ENCODE results near the gene JPH2. TPM values are rescaled to one million over a fixed set of nuclear protein-coding genes. Genes with fewer than 3 reads are reported as not detected.

JPH2 gene
- total and polyA plus RNA-seq, 2 donors from 2014 or later, result 2.5 to 11.4 TPM

- Histone ChIP-seq H3K9me3 (ENCODE audit: control insufficient read depth in 2 of 3, insufficient read depth in 1 of 3, low read length in 3 of 3) (no peaks in the 10 kb centered on the region), H3K9ac (ENCODE audit: low read length in 3 of 3) (no peak overlapping the region), H3K4me3 (ENCODE audit: low read length in 3 of 3) (no peak overlapping the region), H3K4me1 (ENCODE audit: control insufficient read depth in 2 of 3, insufficient read depth in 2 of 3, low read depth in 1 of 3, low read length in 3 of 3) (no peaks in the 10 kb centered on the region), H3K27me3 (ENCODE audit: control insufficient read depth, insufficient read depth, low read length) (no peaks in the 10 kb centered on the region), H3K27ac (ENCODE audit: low read depth in 2 of 2, low read length in 2 of 2) (no peak overlapping the region), H3K36me3 (ENCODE audit: control insufficient read depth in 2 of 3, insufficient read depth in 3 of 3, low read length in 3 of 3) (no peaks in the 10 kb centered on the region)
- intact Hi-C loops (cut with DNase I), result no loop called here
- DNase-seq (peak in 4 of 5 donors; percentile 13 to 70 (median 40)), FAIRE-seq (no peak)
- TF ChIP-seq, protein P1, sequence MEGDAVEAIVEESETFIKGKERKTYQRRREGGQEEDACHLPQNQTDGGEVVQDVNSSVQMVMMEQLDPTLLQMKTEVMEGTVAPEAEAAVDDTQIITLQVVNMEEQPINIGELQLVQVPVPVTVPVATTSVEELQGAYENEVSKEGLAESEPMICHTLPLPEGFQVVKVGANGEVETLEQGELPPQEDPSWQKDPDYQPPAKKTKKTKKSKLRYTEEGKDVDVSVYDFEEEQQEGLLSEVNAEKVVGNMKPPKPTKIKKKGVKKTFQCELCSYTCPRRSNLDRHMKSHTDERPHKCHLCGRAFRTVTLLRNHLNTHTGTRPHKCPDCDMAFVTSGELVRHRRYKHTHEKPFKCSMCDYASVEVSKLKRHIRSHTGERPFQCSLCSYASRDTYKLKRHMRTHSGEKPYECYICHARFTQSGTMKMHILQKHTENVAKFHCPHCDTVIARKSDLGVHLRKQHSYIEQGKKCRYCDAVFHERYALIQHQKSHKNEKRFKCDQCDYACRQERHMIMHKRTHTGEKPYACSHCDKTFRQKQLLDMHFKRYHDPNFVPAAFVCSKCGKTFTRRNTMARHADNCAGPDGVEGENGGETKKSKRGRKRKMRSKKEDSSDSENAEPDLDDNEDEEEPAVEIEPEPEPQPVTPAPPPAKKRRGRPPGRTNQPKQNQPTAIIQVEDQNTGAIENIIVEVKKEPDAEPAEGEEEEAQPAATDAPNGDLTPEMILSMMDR (IDR thresholded peaks at IDR 0.05; ENCODE audit: borderline replicate concordance, extremely low read depth, insufficient read depth), result no peak
Observed at GRCh38 chr20:44180814-44181213, 6.2 kb downstream of the JPH2 start.

GRCh38 chr20:44176833-44177534 lies 10.0 kb downstream of the JPH2 start:
- H3K9me3 ChIP-seq (ENCODE audit: control insufficient read depth in 2 of 3, insufficient read depth in 1 of 3, low read length in 3 of 3), result no peaks in the 10 kb centered on the region
- H3K27ac ChIP-seq (ENCODE audit: low read depth in 2 of 2, low read length in 2 of 2), result no peak overlapping the region
- DNase-seq, result peak in 1 of 5 donors; percentile 84
- no peak overlapping the region for H3K4me3 ChIP-seq (ENCODE audit: low read length in 3 of 3)
- TF ChIP-seq, protein P1 (IDR thresholded peaks at IDR 0.05; ENCODE audit: borderline replicate concordance, extremely low read depth, insufficient read depth), result no peak
- intact Hi-C loops (cut with DNase I), result no loop called here
- no peaks in the 10 kb centered on the region for H3K36me3 ChIP-seq (ENCODE audit: control insufficient read depth in 2 of 3, insufficient read depth in 3 of 3, low read length in 3 of 3)
- no peaks in the 10 kb centered on the region for H3K27me3 ChIP-seq (ENCODE audit: control insufficient read depth, insufficient read depth, low read length)
- H3K9ac ChIP-seq (ENCODE audit: low read length in 3 of 3), result no peak overlapping the region
- H3K4me1 ChIP-seq (ENCODE audit: control insufficient read depth in 2 of 3, insufficient read depth in 2 of 3, low read depth in 1 of 3, low read length in 3 of 3), result no peaks in the 10 kb centered on the region
- no peak for FAIRE-seq

GRCh38 chr20:44174996-44175765 lies 11.8 kb downstream of the JPH2 start:
- H3K9ac ChIP-seq (ENCODE audit: low read length in 3 of 3), result no peak overlapping the region
- no peaks in the 10 kb centered on the region for H3K36me3 ChIP-seq (ENCODE audit: control insufficient read depth in 2 of 3, insufficient read depth in 3 of 3, low read length in 3 of 3)
- TF ChIP-seq, protein P1 (IDR thresholded peaks at IDR 0.05; ENCODE audit: borderline replicate concordance, extremely low read depth, insufficient read depth), result no peak
- H3K4me1 ChIP-seq (ENCODE audit: control insufficient read depth in 2 of 3, insufficient read depth in 2 of 3, low read depth in 1 of 3, low read length in 3 of 3), result no peaks in the 10 kb centered on the region
- FAIRE-seq, result no peak
- H3K9me3 ChIP-seq (ENCODE audit: control insufficient read depth in 2 of 3, insufficient read depth in 1 of 3, low read length in 3 of 3), result no peaks in the 10 kb centered on the region
- H3K27ac ChIP-seq (ENCODE audit: low read depth in 2 of 2, low read length in 2 of 2), result no peak overlapping the region
- no peak overlapping the region for H3K4me3 ChIP-seq (ENCODE audit: low read length in 3 of 3)
- intact Hi-C loops (cut with DNase I), result no loop called here
- DNase-seq, result no peak
- no peaks in the 10 kb centered on the region for H3K27me3 ChIP-seq (ENCODE audit: control insufficient read depth, insufficient read depth, low read length)

Measured in kidney (tissue), 14 donors.